Testis (tissue), 5 donors: ENCODE data around the gene TP53BP2. TPM values are rescaled to one million over a fixed set of nuclear protein-coding genes. Genes with fewer than 3 reads are reported as not detected.
"Not testable (repeated sequence)": the region's sequence is repeated elsewhere in the genome, so short reads cannot be mapped to it uniquely, and the experiment has no call there.

ENCODE experiments used
- DNase-seq: peaks from one replicate; pipeline ENCODE4 v3.0.0-alpha.2; 2019
- H3K27ac ChIP-seq, 2 donors: fragments of 200-600 bp; sonication (generic); one replicate each; pipeline ENCODE4 v1.5.1; 2019
- H3K27me3 ChIP-seq: fragments of 200-600 bp; sonication (generic); one replicate; pipeline ENCODE4 v1.5.1; 2019
- H3K36me3 ChIP-seq: fragments of 200-600 bp; sonication (generic); one replicate; pipeline ENCODE4 v1.5.1; 2017; ENCODE audit warnings: low read depth; ENCODE audit errors: missing control alignments
- H3K4me1 ChIP-seq: fragments of 200-600 bp; sonication (generic); one replicate; pipeline ENCODE4 v1.5.1; 2019
- H3K4me3 ChIP-seq, 2 donors: fragments of 200-600 bp; sonication (generic); one replicate each; pipeline ENCODE4 v1.5.1; 2017 to 2019
- H3K9me3 ChIP-seq: fragments of 200-600 bp; sonication (generic); one replicate; pipeline ENCODE4 v1.5.1; 2017
- POLR2A ChIP-seq: fragments of 450-650 bp; IDR thresholded peaks from one replicate; pipeline ENCODE4 v1.6.1; 2017; ENCODE audit warnings: antibody characterized with exemption, mild to moderate bottlenecking, moderate library complexity
- WGBS, 2 donors: methylation state at CpG; one replicate each; pipeline ENCODE4 v1.1.5; 2018; 5-methylcytosine and 5-hydroxymethylcytosine counted together
- intact Hi-C: fragments of 100-400 bp; cut with DNase I; formaldehyde crosslinking; loops from one replicate; pipeline ENCODE4 v1.15.1; 2023; ENCODE audit warnings: low total_unique reads
- long read RNA-seq, 2 donors: transcript quantifications; one replicate each; lab custom pipeline, GENCODE V29; 2026
- polyA plus RNA-seq: library from polyadenylated mRNA; stranded (reverse); fragments of 350-450 nt; fragmentation: Illumina TruSeq; extraction: RNeasy Lipid Tissue Mini Kit (QIAGEN cat#74804); gene quantifications from one replicate; pipeline ENCODE4 v1.2.3, GENCODE V29; 2014; ENCODE audit warnings: low read depth, low replicate concordance; ENCODE audit not compliant: insufficient read depth
- total RNA-seq, 2 donors: library from RNA; depleted of rRNA; stranded (reverse); fragments of >200 nt; gene quantifications; one replicate each; pipeline ENCODE4 v1.2.3, GENCODE V29; 2016
- TF ChIP-seq, protein P1 (sequence below), 3 experiments: fragments of 450-650 bp in 2 of 3; fragments of 200-600 bp in 1 of 3; sonication (generic) in 1 of 3; IDR thresholded peaks; one replicate each; pipeline ENCODE4 v1.5.1; 2016 to 2019; ENCODE audit warnings: antibody characterized with exemption in 3 of 3, mild to moderate bottlenecking in 2 of 3, moderate library complexity in 1 of 3

The TP53BP2 gene, protein sequence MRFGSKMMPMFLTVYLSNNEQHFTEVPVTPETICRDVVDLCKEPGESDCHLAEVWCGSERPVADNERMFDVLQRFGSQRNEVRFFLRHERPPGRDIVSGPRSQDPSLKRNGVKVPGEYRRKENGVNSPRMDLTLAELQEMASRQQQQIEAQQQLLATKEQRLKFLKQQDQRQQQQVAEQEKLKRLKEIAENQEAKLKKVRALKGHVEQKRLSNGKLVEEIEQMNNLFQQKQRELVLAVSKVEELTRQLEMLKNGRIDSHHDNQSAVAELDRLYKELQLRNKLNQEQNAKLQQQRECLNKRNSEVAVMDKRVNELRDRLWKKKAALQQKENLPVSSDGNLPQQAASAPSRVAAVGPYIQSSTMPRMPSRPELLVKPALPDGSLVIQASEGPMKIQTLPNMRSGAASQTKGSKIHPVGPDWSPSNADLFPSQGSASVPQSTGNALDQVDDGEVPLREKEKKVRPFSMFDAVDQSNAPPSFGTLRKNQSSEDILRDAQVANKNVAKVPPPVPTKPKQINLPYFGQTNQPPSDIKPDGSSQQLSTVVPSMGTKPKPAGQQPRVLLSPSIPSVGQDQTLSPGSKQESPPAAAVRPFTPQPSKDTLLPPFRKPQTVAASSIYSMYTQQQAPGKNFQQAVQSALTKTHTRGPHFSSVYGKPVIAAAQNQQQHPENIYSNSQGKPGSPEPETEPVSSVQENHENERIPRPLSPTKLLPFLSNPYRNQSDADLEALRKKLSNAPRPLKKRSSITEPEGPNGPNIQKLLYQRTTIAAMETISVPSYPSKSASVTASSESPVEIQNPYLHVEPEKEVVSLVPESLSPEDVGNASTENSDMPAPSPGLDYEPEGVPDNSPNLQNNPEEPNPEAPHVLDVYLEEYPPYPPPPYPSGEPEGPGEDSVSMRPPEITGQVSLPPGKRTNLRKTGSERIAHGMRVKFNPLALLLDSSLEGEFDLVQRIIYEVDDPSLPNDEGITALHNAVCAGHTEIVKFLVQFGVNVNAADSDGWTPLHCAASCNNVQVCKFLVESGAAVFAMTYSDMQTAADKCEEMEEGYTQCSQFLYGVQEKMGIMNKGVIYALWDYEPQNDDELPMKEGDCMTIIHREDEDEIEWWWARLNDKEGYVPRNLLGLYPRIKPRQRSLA
- total RNA-seq (10 to 100 TPM; 64.3 to 99.3 TPM), polyA plus RNA-seq (29.6 TPM)
- long read RNA-seq, donor 1, full-length matches to known transcripts = 2 of 47 reads
- long read RNA-seq, donor 1, partial matches to known transcripts = 45 of 47 reads
- long read RNA-seq, donor 1, other reads (novel, unspliced or antisense) = 0 of 47 reads
- long read RNA-seq, donor 2, partial matches to known transcripts = 14 of 14 reads
- long read RNA-seq, donor 2, other reads (novel, unspliced or antisense) = 0 of 14 reads

DNA sequence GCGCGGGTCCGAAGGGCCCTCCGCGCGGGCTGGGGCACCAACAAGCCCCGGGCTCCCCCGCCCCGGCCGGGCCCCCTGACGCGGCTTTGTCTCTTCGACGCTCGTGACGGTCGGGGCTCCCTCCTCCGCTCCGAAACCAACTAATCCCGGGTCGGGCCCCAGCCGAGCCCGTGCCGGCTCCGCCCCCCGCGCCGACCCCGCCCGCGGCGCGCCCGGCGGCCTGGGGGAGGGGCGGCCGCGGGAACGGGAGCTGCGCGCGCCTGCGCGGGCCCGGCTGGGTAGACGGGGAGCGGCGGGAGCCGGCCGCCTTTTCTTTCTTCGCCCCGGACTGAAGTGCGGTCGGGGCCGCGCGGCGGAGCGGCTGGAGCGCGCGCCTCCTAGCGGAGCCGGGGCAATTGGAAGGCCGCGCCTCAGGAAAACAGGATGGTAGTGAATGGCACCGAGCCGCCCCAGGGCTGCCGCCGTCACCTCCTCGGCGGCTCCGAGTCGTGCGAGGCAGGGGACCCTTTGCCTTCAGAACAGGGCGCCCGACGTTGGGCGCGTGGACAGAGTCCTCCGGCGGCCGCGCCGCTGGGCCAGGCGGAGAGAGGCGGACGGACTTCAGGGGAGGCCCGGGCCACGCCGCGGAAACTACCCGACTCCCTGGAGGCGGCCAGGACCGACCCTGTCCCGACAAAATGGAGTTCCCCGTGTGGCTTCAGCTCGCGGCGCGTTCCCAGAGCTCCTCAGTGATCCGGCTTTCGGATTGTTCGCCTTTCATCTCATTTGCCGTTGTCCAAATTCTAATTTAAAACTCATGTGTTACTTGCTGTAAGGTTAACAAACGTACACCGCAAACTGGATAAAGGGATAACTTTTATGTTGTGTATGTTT is at the start of gene TP53BP2:
TP53BP2 (minus strand) TSS at position 138 of the 873 bp plus-strand sequence. CDS start 267 bp downstream, outside the sequence.
- intact Hi-C loops = no loop called here

DNA sequence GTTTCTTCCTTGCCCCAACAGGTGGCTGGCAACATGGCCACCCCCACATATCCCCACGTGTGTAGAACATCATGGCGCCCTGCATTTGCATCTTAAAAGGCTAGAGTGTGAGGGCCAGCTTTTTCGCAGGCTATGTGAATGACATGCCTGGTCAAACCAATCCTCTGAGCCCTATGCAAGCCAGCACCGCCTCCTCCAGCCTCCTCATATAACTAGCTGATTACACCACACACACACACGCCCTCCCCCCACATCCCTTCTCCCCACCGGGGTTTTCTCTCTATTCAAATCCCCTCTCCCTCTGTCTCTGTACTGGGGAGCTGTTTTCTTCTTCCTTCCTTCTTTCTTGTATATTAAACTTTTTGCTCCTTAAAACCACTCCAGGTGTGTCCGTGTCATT is 44.7 kb upstream of the TP53BP2 start:
- H3K4me3 ChIP-seq, intact Hi-C loops, H3K27me3 ChIP-seq, H3K4me1 ChIP-seq, H3K27ac ChIP-seq, H3K36me3 ChIP-seq, H3K9me3 ChIP-seq, DNase-seq: not testable (repeated sequence)
- 64 to 68% methylated on average over 3 to 4 of the region's 7 CpGs for WGBS, 2 donors

More for the DNA sequence above, at the start of gene TP53BP2:
- H3K27ac ChIP-seq = peak within 1 kb of the TSS; percentile 97 to 98
- H3K4me3 ChIP-seq = peak within 1 kb of the TSS; percentile 89 to 91
- no peaks in the 10 kb centered on the region for H3K9me3 ChIP-seq
- TF ChIP-seq, protein P1, sequence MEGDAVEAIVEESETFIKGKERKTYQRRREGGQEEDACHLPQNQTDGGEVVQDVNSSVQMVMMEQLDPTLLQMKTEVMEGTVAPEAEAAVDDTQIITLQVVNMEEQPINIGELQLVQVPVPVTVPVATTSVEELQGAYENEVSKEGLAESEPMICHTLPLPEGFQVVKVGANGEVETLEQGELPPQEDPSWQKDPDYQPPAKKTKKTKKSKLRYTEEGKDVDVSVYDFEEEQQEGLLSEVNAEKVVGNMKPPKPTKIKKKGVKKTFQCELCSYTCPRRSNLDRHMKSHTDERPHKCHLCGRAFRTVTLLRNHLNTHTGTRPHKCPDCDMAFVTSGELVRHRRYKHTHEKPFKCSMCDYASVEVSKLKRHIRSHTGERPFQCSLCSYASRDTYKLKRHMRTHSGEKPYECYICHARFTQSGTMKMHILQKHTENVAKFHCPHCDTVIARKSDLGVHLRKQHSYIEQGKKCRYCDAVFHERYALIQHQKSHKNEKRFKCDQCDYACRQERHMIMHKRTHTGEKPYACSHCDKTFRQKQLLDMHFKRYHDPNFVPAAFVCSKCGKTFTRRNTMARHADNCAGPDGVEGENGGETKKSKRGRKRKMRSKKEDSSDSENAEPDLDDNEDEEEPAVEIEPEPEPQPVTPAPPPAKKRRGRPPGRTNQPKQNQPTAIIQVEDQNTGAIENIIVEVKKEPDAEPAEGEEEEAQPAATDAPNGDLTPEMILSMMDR (IDR thresholded peaks at IDR 0.05) = peak; percentile 52 to 75 (median 62)
- peak; percentile 53 for TF ChIP-seq POLR2A
- no peaks in the 10 kb centered on the region for H3K36me3 ChIP-seq
- 0 to 2% methylated on average over 12 to 97 of the region's 107 CpGs for WGBS, 2 donors
- peak; percentile 90 for DNase-seq
- H3K4me1 ChIP-seq = peaks cover 26% of the 10 kb centered on the region
- H3K27me3 ChIP-seq = no peaks in the 10 kb centered on the region

DNA sequence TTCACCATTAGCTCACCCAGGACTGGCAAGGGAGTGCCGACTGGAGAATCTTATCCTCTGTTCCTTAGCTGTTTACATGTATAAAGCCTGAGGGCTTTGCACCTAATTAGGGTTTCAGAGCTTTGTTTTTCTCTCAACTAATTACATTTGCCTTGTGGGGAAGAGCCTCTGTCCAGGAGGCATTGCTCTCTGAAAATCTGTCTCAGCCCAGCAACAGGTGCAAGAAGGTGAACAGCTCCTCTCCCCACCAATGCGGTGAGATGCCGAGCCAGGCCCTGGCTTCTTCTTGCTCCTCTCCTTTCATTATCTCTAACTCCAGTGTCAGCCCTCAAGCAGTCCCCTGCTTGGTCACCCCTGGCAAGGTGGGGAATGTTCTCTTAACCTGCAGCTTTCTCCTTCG is 43.6 kb upstream of the TP53BP2 start:
- H3K27me3 ChIP-seq, DNase-seq, intact Hi-C loops, H3K36me3 ChIP-seq, H3K27ac ChIP-seq, H3K4me3 ChIP-seq, H3K4me1 ChIP-seq, H3K9me3 ChIP-seq: not testable (repeated sequence)
- 83 to 93% methylated on average over 4 of the region's 4 CpGs for WGBS, 2 donors

DNA sequence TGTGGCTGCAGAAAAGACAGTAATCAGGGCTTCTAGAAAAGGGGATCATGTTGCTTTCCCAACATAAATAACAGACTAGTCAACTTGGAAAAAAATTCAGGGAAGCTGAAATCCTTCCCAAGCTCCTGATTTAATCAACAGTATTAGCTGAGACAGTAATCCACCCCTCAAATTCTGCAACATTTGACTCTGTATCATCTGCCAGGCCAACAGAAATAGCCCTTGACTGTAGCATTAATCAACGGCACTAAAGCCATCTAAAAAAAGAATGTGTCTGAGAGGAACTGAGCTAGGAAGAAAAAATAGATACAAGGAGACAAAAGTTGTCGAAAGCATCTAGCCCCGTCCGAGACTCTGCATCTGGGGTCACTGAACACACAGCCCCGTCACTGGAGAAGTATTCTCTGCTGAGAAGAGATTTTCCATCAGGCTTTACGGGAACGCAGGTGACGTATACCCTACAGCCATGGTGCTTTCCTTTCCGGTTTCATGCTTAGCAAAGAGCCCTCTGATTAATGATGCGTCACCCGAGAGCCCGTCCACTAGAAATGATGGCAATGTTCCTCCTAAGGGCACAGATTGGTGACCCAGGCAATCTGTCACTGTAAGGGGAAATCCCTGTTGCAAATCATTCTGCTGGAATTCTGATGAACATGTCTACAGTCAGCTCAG is 42.1 kb upstream of the TP53BP2 start:
- no peak for DNase-seq
- Histone ChIP-seq H3K4me3 (no peak overlapping the region), H3K36me3 (no peaks in the 10 kb centered on the region), H3K27me3 (no peaks in the 10 kb centered on the region), H3K4me1 (no peaks in the 10 kb centered on the region), H3K9me3 (no peaks in the 10 kb centered on the region), H3K27ac (no peak overlapping the region)
- TF ChIP-seq POLR2A = no peak
- TF ChIP-seq, protein P1 (IDR thresholded peaks at IDR 0.05) = no peak
- intact Hi-C loops = no loop called here
- 51 to 58% methylated on average over 12 of the region's 12 CpGs for WGBS, 2 donors
